Measurements from ENCODE around the gene SPG7. TPM values are rescaled to one million over a fixed set of nuclear protein-coding genes. Genes with fewer than 3 reads are reported as not detected.
A peak's percentile ranks its signal among the peaks of the same experiment; 100 is the strongest.

Gene SPG7
- polyA plus RNA-seq, 2 of the 4 experiments (the other 2 are of a cell fraction) = 53.2 to 73.2 TPM

GRCh38 chr16:89473136-89473712 is 35.0 kb upstream of the SPG7 start:
- POLR2A ChIA-PET = no interaction called here
- peak overlapping the region; percentile 52; the same call in 2 of the 3 replicates for H3K4me2 ChIP-seq
- CTCF ChIA-PET = no interaction called here
- no peaks in the 10 kb centered on the region for H3K9me3 ChIP-seq
- ATAC-seq (peak in 1 of 2 experiments; percentile 19; a peak in 3 of 6 replicates), DNase-seq (ENCODE audit: low read depth in 1 of 2, low spot score in 1 of 2) (no peak), FAIRE-seq (no peak)
- peaks cover 55% of the 10 kb centered on the region for H3K4me1 ChIP-seq
- no peak for TF ChIP-seq CHD2 (IDR thresholded peaks at IDR 0.05; ENCODE audit: low read length, partially characterized antibody)
- no peak for TF ChIP-seq MAFK (IDR thresholded peaks at IDR 0.05; ENCODE audit: partially characterized antibody)
- TF ChIP-seq TFCP2L1 (CRISPR knock-in tag; IDR thresholded peaks at IDR 0.05) = no peak
- TF ChIP-seq SREBF2 (IDR thresholded peaks at IDR 0.05) = no peak
- TF ChIP-seq ZFP36 (IDR thresholded peaks at IDR 0.05; ENCODE audit: borderline replicate concordance, partially characterized antibody) = no peak
- TF ChIP-seq TP53 (CRISPR knock-in tag; IDR thresholded peaks at IDR 0.05) = no peak
- no peak for TF ChIP-seq BHLHE40 (IDR thresholded peaks at IDR 0.05; ENCODE audit: low read depth, low read length)
- no peak for TF ChIP-seq CBX8 (IDR thresholded peaks at IDR 0.05)
- no peak for TF ChIP-seq KDM5A (IDR thresholded peaks at IDR 0.05)
- no peak for TF ChIP-seq EP300 (IDR thresholded peaks at IDR 0.05)
- H3K4me3 ChIP-seq = no peak overlapping the region
- H3K27ac ChIP-seq = no peak overlapping the region
- WGBS (ENCODE audit: missing lambda C conversion rate) = 96% methylated on average over 7 of the region's 7 CpGs

GRCh38 chr16:89473791-89474414 is 34.3 kb upstream of the SPG7 start:
- Histone ChIP-seq H3K4me3 (no peak overlapping the region), H3K9me3 (no peaks in the 10 kb centered on the region), H3K27ac (no peak overlapping the region), H3K4me1 (peaks cover 62% of the 10 kb centered on the region), H3K4me2 (peak overlapping the region; percentile 52)
- TF ChIP-seq CBX8 (IDR thresholded peaks at IDR 0.05) (no peak), FOSL2 (IDR thresholded peaks at IDR 0.05) (no peak), FOSL2 (CRISPR knock-in tag; IDR thresholded peaks at IDR 0.05) (peak; percentile 53; the same call in 1 of the 2 replicates)
- no peak for DNase-seq (ENCODE audit: low read depth in 1 of 2, low spot score in 1 of 2)
- POLR2A ChIA-PET = no interaction called here
- ATAC-seq = peak; percentile 25; a peak in 2 of 6 replicates
- FAIRE-seq = no peak
- CTCF ChIA-PET = interaction anchor here (0.7 to 1.7 kb wide), 4 partner anchors 14 to 185 kb away, joined by 3 to 4 read pairs (median 4); no protein-coding TSS in a partner anchor
- 75% methylated on average over 9 of the region's 9 CpGs for WGBS (ENCODE audit: missing lambda C conversion rate)

- no peak for FAIRE-seq
Observed at GRCh38 chr16:89475144-89475543, 33.1 kb upstream of the SPG7 start.

GRCh38 chr16:89476379-89476778 is 31.8 kb upstream of the SPG7 start:
- no peak for TF ChIP-seq NR3C1 (IDR thresholded peaks at IDR 0.05)
- TF ChIP-seq ZNF302 (CRISPR knock-in tag; IDR thresholded peaks at IDR 0.05) = no peak
- no peak for TF ChIP-seq SREBF2 (IDR thresholded peaks at IDR 0.05)
- no peak for TF ChIP-seq POLR2AphosphoS2 (conservative IDR thresholded peaks at IDR 0.05; ENCODE audit: low read length)
- no peak for TF ChIP-seq CTCF (IDR thresholded peaks at IDR 0.05)
- no peak for TF ChIP-seq FOSL2 (IDR thresholded peaks at IDR 0.05)
- no peak for TF ChIP-seq FOSL2 (CRISPR knock-in tag; IDR thresholded peaks at IDR 0.05)
- no peak for TF ChIP-seq FOSB (CRISPR knock-in tag; IDR thresholded peaks at IDR 0.05)
- no peak for TF ChIP-seq HOXA7 (CRISPR knock-in tag; IDR thresholded peaks at IDR 0.05)
- no peak for TF ChIP-seq SMC3 (IDR thresholded peaks at IDR 0.05)
- no peak for TF ChIP-seq GATA3 (IDR thresholded peaks at IDR 0.05; ENCODE audit: borderline replicate concordance)
- no peak for TF ChIP-seq ELK1 (IDR thresholded peaks at IDR 0.05; ENCODE audit: low read depth, low read length)
- no peak for TF ChIP-seq TP53 (CRISPR knock-in tag; IDR thresholded peaks at IDR 0.05)
- no peak for TF ChIP-seq CHD2 (IDR thresholded peaks at IDR 0.05; ENCODE audit: low read length, partially characterized antibody)
- TF ChIP-seq E2F6 (IDR thresholded peaks at IDR 0.05; ENCODE audit: borderline replicate concordance, low read depth) = no peak
- no peak for TF ChIP-seq JUNB (IDR thresholded peaks at IDR 0.05)
- ATAC-seq = no peak; a peak in 1 of 6 replicates
- CTCF ChIA-PET = interaction anchor here (1.1 kb wide), 1 partner anchor 13 kb away, joined by 3 read pairs; no protein-coding TSS in a partner anchor
- Histone ChIP-seq H3K4me3 (no peak overlapping the region), H3K4me2 (no peak overlapping the region), H3K27ac (no peak overlapping the region), H3K9me3 (no peaks in the 10 kb centered on the region), H3K4me1 (peaks cover 77% of the 10 kb centered on the region)
- FAIRE-seq = no peak
- POLR2A ChIA-PET = no interaction called here
- 90% methylated on average over 5 of the region's 5 CpGs for WGBS (ENCODE audit: missing lambda C conversion rate)
- no peak for DNase-seq (ENCODE audit: low read depth in 1 of 2, low spot score in 1 of 2)

More at GRCh38 chr16:89475144-89475543, 33.1 kb upstream of the SPG7 start:
- ATAC-seq (no peak), DNase-seq (ENCODE audit: low read depth in 1 of 2, low spot score in 1 of 2) (no peak)
- ChIA-PET CTCF (interaction anchor here (1.4 to 1.7 kb wide), 2 partner anchors 27 to 186 kb away, joined by 3 to 4 read pairs; no protein-coding TSS in a partner anchor), POLR2A (no interaction called here)
- WGBS (ENCODE audit: missing lambda C conversion rate) = 84% methylated on average over 5 of the region's 5 CpGs
- Histone ChIP-seq H3K4me1 (peaks cover 74% of the 10 kb centered on the region), H3K9me3 (no peaks in the 10 kb centered on the region), H3K4me2 (0 out of 3 replicates have a peak overlapping the region, but pooled peaks have one; percentile 52), H3K27ac (no peak overlapping the region), H3K4me3 (no peak overlapping the region)
- no peak for TF ChIP-seq CEBPB (IDR thresholded peaks at IDR 0.05)
